PFSK-1 (cell line): ENCODE measurements around the gene MAPRE2.

Experiments used
- POLR2AphosphoS5 ChIP-seq: IDR thresholded peaks from 2 replicates; pipeline ENCODE4 v1.6.1; 2012; ENCODE audit warnings: low read depth, mild to moderate bottlenecking, control low read depth, low read length, moderate library complexity
- REST ChIP-seq, 2 experiments: IDR thresholded peaks; 2 replicates each; pipeline versions ENCODE4 v1.6.1 to v1.8.0; 2011 to 2012; ENCODE audit warnings: low read depth in 2 of 2, low read length in 2 of 2, control low read depth in 1 of 2, inconsistent platforms in 1 of 2, mild to moderate bottlenecking in 1 of 2, moderate library complexity in 1 of 2; ENCODE audit not compliant: insufficient read depth in 1 of 2
- SIN3A ChIP-seq: IDR thresholded peaks from 2 replicates; pipeline ENCODE4 v1.6.1; 2012; ENCODE audit warnings: mild to moderate bottlenecking, low read length, moderate library complexity, borderline replicate concordance; ENCODE audit not compliant: insufficient read depth

- TF ChIP-seq REST (IDR thresholded peaks at IDR 0.05; ENCODE audit: insufficient read depth in 1 of 2, low read depth in 2 of 2, low read length in 2 of 2) (no peak), POLR2AphosphoS5 (no peak), SIN3A (no peak)
These were observed 11.4 kb upstream of the MAPRE2 start for GRCh38 chr18:35029770-35030169.
